K562 (cell line): ENCODE measurements around the gene CHAF1A. TPM values are rescaled to one million over a fixed set of nuclear protein-coding genes. Genes with fewer than 3 reads are reported as not detected.

Experiments
- CBFA2T2 ChIP-seq: fragments of 450-650 bp; conservative IDR thresholded peaks from 2 replicates; pipeline ENCODE4 v1.6.1; 2017; ENCODE audit warnings: mild to moderate bottlenecking
- CHAMP1 ChIP-seq: fragments of 450-650 bp; IDR thresholded peaks from 2 replicates; pipeline ENCODE4 v1.6.1; 2016; ENCODE audit warnings: mild to moderate bottlenecking
- CREB3L1 ChIP-seq: fragments of 450-650 bp; IDR thresholded peaks from 2 replicates; pipeline ENCODE4 v1.6.1; 2014; ENCODE audit warnings: low read depth, mild to moderate bottlenecking, moderate library complexity, borderline replicate concordance
- CREB5 ChIP-seq: fragments of 250-450 bp; sonication (Bioruptor Pico); IDR thresholded peaks from 2 replicates; pipeline ENCODE4 v1.5.0; 2020; ENCODE audit warnings: mild to moderate bottlenecking
- GATAD2B ChIP-seq: fragments of 450-650 bp; IDR thresholded peaks from 2 replicates; pipeline ENCODE4 v1.6.1; 2017; ENCODE audit warnings: mild to moderate bottlenecking, borderline replicate concordance
- HSF4 ChIP-seq: fragments of 250-450 bp; sonication (Bioruptor Pico); IDR thresholded peaks from 2 replicates; pipeline ENCODE4 v2.1.2; 2022; ENCODE audit warnings: mild to moderate bottlenecking, moderate library complexity, borderline replicate concordance
- IRF1 ChIP-seq: sonication (generic); formaldehyde crosslinking; IDR thresholded peaks from 2 replicates; pipeline ENCODE4 v1.8.0; 2022; ENCODE audit warnings: missing genetic modification reagents, mild to moderate bottlenecking, borderline replicate concordance
- MEF2D ChIP-seq: conservative IDR thresholded peaks from 2 replicates; pipeline ENCODE4 v1.6.1; 2016; ENCODE audit warnings: low read depth, missing genetic modification characterization, missing compliant biosample characterization
- POLR2AphosphoS2 ChIP-seq: IDR thresholded peaks from 2 replicates; pipeline ENCODE4 v1.6.1; 2012; ENCODE audit warnings: low read length, improper control_type of control experiment
- RHOXF2B ChIP-seq: fragments of 250-450 bp; sonication (Bioruptor Pico); conservative IDR thresholded peaks from 2 replicates; pipeline ENCODE4 v1.5.1; 2021
- SOX6 ChIP-seq: fragments of 450-650 bp; IDR thresholded peaks from 2 replicates; pipeline ENCODE4 v1.6.1; 2014; ENCODE audit warnings: mild to moderate bottlenecking
- ZFP30 ChIP-seq: fragments of 250-450 bp; sonication (Bioruptor Pico); IDR thresholded peaks from 2 replicates; pipeline ENCODE4 v1.8.0; 2022; ENCODE audit warnings: moderate library complexity, mild to moderate bottlenecking, inconsistent platforms, borderline replicate concordance
- ZKSCAN8 ChIP-seq: fragments of 200-800 bp; sonication (Bioruptor generic); IDR thresholded peaks from 2 replicates; pipeline ENCODE4 v1.6.1; 2016; ENCODE audit warnings: missing genetic modification characterization, missing compliant biosample characterization
- ZNF316 ChIP-seq: fragments of 450-650 bp; IDR thresholded peaks from 2 replicates; pipeline ENCODE4 v1.6.1; 2016
- ZNF561 ChIP-seq: fragments of 450-650 bp; formaldehyde crosslinking; conservative IDR thresholded peaks from 2 replicates; pipeline ENCODE4 v1.4.0; 2020; ENCODE audit warnings: mild to moderate bottlenecking, moderate library complexity
- ZNF644 ChIP-seq: fragments of 200-800 bp; sonication (Bioruptor generic); IDR thresholded peaks from 2 replicates; pipeline ENCODE4 v1.6.1; 2016; ENCODE audit warnings: low read depth, missing genetic modification characterization, missing compliant biosample characterization
- ZNF778 ChIP-seq: fragments of 450-650 bp; formaldehyde crosslinking; IDR thresholded peaks from 2 replicates; pipeline ENCODE4 v1.4.0; 2020; ENCODE audit warnings: mild to moderate bottlenecking, moderate library complexity
- polyA plus RNA-seq, 8 experiments: library from polyadenylated mRNA; depleted of rRNA in 4 of 8; stranded (reverse) in 5 of 8; unstranded in 3 of 8; fragments of >200 nt; fragmentation: Nextera tagmentation in 2 of 8; fragmentation: Illumina TruSeq in 1 of 8; extraction: Ambion mirVana in 2 of 8; extraction: Trizol in 1 of 8; gene quantifications; 2 replicates each; pipeline versions ENCODE4 v1.2.1 to v1.2.3, GENCODE V29; 2011 to 2014; ENCODE audit warnings: inconsistent platforms in 1 of 8, missing spikeins in 1 of 8
- total RNA-seq, 7 experiments: library from RNA; depleted of rRNA in 6 of 7; stranded (reverse); fragments of >200 nt in 6 of 7; fragmentation: Illumina TruSeq in 2 of 7; extraction: Trizol in 2 of 7; gene quantifications; 2 replicates each; pipeline versions ENCODE4 v1.2.1 to v1.2.3, GENCODE V29; 2011 to 2021; ENCODE audit warnings: low replicate concordance in 1 of 7
- TF ChIP-seq, protein P1 (sequence below): fragments of 450-650 bp; IDR thresholded peaks from 2 replicates; pipeline ENCODE4 v1.6.1; 2016
- TF ChIP-seq, protein P2 (sequence below): fragments of 450-650 bp; formaldehyde crosslinking; IDR thresholded peaks from 2 replicates; pipeline ENCODE4 v1.4.0; 2020; ENCODE audit warnings: mild to moderate bottlenecking, moderate library complexity

Gene CHAF1A
- total and polyA plus RNA-seq, 9 of the 15 experiments (the other 6 are each of a cell fraction or from before 2014, with no cell fraction given), result 1.6 to 86.9 (median 45.2) TPM

DNA sequence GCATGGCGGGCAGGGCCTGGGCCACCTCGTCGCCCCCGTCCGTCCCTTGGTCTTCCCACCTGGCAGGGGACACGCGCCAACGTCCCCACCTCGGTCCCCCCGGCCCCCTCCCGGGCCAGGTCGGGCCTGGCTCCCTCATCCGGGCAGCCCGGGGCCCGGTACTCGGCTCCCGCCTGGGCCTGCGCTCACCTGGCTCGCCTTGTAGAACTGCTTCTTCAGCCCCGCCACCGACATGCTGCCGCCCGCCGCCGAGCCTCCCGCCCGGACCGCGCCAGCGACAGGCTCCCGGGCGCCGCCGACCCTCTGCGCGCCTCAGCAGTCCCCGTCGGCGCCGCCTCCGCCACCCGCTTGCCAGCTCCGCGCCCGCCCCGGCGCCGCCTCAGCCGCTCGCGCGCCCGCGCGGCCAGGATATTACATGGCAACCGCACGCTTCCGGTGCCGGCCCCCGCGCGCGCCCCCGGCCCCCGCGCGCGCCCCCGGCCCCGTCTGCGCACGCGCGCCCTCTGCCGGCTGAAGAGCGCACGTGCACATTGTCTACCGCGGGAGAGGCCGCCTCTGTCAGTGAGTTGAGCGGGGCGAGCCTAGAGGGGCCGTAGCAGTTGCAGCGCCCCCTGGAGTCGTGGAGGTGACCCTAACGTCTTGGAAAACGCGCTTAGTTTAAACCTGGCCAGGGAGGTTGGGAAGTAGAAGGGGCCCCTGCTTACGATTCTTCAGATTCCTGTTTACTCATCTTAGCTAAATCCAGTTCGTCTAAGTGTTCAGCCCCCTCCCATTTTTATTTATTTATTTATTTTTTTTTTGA, 2.1 kb upstream of the CHAF1A start, which contains the start of gene SH3GL1 (continued):
- TF ChIP-seq CREB3L1 (0 out of 2 replicates have a peak, but pooled peaks have one; percentile 49), ZNF644 (peak; percentile 97), MEF2D (no peak), HSF4 (CRISPR knock-in tag) (no peak), ZNF778 (CRISPR knock-in tag) (no peak), GATAD2B (peak; percentile 92), CREB5 (no peak), CHAMP1 (peak; percentile 81), SOX6 (peak; percentile 55; the same call in 1 of the 2 replicates), CBFA2T2 (no peak), ZNF316 (0 out of 2 replicates have a peak, but pooled peaks have one; percentile 1), ZKSCAN8 (CRISPR knock-in tag) (no peak), POLR2AphosphoS2 (no peak), ZNF561 (CRISPR knock-in tag) (no peak), IRF1 (CRISPR knock-in tag) (no peak), RHOXF2B (CRISPR knock-in tag) (no peak), ZFP30 (CRISPR knock-in tag) (no peak)
- TF ChIP-seq, protein P1, sequence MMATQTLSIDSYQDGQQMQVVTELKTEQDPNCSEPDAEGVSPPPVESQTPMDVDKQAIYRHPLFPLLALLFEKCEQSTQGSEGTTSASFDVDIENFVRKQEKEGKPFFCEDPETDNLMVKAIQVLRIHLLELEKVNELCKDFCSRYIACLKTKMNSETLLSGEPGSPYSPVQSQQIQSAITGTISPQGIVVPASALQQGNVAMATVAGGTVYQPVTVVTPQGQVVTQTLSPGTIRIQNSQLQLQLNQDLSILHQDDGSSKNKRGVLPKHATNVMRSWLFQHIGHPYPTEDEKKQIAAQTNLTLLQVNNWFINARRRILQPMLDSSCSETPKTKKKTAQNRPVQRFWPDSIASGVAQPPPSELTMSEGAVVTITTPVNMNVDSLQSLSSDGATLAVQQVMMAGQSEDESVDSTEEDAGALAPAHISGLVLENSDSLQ, result peak; percentile 42
- TF ChIP-seq, protein P2, sequence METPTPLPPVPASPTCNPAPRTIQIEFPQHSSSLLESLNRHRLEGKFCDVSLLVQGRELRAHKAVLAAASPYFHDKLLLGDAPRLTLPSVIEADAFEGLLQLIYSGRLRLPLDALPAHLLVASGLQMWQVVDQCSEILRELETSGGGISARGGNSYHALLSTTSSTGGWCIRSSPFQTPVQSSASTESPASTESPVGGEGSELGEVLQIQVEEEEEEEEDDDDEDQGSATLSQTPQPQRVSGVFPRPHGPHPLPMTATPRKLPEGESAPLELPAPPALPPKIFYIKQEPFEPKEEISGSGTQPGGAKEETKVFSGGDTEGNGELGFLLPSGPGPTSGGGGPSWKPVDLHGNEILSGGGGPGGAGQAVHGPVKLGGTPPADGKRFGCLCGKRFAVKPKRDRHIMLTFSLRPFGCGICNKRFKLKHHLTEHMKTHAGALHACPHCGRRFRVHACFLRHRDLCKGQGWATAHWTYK (CRISPR knock-in tag), result no peak
